Stimulated activated CD8-positive, alpha-beta memory T cell treated with anti-CD3 and anti-CD28 coated beads, Interleukin-4, amount 100 ng/mL, for 48 hours (primary cell): ENCODE data around the gene GRIP2.

ENCODE experiments used
- DNase-seq: peaks from one replicate; pipeline ENCODE4 v3.0.0-alpha.2; 2020

The GRIP2 gene

DNA sequence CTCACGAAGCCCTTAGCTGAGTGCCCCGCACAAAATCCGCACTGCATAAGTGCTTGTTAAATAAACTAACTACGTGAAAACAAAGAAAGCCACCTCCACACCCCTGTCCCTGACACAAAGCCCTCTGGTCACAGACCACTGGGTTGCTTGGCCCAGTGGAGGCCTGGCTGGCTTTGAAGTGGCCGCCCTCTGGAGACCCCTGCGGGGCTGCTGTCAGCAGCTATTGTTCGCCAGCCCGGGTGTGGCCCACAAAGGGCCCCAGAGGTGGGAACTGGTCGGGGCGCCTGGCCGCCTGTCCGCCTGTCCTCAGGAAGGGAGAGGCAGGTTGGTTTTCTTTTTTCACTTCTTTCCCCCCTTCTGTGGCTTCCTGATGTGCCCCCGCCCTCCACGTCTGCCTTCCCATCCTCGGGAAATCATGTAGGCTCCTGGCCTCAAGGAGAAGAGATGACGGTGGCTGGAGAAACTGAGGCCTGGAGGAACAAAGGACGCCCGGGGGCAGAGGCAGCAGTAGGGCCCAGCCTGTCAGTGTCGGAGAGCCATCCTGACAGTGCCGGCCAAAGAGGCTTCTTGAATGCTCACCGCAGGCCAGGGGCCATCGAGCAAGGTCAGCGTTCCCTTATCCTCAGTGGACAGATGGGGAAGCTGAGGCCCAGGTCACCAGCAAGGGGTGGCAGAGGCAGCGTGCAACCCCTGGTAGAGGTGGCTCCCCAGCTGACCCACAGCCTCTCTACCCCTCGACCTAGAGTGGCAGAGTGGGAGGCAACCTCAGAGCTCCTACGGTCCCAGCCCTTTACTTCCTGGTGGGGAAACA is 76.6 kb downstream of the GRIP2 start:
- no peak for DNase-seq

- peak; percentile 39 for DNase-seq
Measured at GRCh38 chr3:14462738-14463137, 77.4 kb downstream of the GRIP2 start.

DNA sequence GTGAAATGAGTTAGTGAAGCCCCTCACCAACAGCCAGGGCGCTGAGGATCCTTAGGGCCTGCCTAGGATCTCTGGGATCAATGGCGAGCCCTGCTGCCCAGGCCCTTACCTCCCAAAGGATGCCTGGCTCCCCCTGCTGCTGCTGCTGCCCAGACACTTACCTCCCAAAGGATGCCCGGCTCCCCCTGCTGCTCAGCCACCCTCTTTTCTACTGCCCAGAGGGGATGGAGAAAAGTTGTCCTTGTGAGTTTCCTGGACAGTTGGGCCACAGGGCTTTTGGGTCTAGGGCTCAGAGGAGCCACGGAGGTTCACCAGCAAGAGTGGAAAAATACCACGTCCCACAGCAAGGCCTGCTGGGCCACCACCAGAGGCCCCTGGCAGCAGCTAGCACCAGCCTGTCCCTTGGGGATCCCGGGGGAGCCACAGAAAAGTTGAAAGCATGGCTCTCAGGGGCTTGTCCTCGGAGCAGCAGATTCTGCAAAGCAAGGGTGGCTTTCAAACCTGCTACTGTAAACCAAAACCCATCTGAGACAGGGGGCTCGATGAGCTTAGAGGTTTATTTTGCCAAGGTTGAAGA is 78.3 kb downstream of the GRIP2 start:
- peak; percentile 39 for DNase-seq

DNA sequence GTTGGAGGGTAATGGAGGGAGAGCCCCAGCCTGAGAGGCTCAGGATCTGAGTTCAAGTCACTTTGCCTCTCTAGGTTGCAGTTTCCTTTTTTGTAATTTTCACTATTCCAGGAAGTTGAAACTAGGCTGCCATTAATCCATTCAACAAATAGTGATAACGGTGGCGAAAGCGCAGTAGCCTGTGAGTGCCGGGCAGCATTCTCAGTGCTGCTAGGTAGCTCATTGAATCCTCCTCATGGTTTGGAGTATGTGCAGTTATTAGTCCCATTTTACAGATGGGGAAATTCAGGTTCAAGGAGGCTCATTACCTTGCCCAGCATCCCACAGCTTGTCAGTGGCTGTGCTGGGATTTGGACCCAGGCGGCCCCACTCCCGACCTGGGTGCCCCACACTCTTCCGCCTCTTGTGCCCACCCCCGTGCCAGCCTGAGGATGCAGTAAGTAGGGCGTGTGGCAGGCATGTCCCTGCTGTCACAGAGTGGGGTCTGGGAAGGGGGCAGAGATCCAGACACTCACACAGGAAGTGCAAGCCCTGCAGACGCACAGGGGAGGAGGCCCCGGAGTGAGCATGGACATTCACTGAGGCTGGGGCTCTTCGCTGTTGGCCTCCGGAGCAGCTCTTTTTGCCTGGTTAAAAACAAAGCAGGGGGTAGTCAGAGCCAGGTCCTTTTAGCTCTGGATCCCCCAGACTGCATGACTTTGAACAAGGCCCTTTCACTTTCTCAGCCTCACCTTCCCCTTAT is 79.0 kb downstream of the GRIP2 start:
- DNase-seq: no peak

DNA sequence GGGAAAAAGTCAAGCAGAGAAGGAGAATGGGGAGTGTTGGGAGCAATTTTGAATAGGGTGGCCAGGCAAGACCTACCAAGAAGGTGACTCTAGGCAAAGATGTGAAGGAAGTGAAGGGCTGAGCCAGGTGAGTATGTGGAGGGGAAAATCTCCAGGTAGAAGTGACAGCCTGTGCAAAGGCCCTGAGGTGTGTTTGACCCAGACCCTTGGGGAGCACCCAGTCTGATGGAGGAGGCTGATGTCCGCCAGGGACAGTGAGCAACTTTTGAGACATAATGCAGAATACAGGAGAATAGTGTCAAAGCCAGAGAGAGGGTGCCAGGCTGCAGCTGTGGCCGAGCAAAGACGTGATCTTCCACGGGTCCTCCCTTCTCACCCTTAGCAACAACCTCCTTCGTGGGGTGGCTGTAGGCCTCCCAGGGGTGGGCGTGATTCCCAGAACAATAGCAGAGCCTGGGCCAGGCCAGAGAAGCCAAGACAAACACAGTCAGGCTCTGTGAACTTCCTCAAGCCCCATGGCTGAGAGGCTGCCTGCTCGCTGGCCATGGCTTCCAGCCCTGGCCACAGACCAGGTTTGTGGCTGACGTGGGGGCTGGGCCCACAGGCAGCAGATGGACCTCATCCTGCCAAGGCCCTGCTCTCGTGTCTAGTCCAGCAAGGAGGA is 79.7 kb downstream of the GRIP2 start:
- no peak for DNase-seq

DNA sequence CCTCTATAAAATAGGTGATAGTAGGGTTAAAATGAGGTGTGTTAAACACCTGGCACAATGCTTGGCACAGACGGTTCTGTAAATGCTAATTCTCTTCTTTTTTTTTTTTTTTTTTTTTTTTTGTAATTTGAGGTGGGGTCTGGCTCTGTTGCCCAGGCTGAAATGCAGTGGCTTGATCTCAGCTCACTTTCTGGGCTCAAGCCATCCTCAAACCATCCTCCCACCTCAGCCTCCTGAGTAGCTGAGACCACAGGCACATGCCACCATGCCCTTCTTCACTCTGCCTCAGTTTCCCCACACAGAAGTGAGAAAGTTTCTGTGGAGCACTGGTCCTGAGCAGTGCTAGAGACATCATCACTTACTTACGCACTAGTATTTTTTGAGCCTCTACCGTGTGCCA is 80.4 kb downstream of the GRIP2 start:
- no peak for DNase-seq

- no peak for DNase-seq
Measured at GRCh38 chr3:14459384-14459783, 80.8 kb downstream of the GRIP2 start.

GRCh38 chr3:14458434-14459275 is 81.5 kb downstream of the GRIP2 start:
- DNase-seq: no peak

DNA sequence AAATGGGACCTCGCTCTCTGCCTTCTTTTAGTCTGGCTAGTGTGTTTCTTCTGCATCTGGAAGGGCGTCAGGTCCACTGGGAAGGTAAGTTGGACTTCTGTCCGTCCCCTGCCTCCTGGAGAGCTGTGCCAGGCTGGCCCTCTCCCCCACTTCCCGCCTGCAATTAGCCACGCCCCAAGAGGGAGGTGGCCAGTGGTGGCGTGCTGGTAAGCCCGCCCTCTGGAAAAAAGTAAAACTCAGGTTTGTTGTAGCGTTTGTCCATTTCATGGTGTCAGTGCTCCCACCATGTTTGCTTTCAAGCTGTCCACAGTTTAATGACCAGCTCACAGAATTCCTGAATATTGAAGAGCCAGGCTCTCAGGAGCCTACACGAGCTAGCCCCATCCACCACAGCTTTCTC is 82.1 kb downstream of the GRIP2 start:
- no peak for DNase-seq

GRCh38 chr3:14457481-14457880 is 82.7 kb downstream of the GRIP2 start:
- DNase-seq: no peak

DNA sequence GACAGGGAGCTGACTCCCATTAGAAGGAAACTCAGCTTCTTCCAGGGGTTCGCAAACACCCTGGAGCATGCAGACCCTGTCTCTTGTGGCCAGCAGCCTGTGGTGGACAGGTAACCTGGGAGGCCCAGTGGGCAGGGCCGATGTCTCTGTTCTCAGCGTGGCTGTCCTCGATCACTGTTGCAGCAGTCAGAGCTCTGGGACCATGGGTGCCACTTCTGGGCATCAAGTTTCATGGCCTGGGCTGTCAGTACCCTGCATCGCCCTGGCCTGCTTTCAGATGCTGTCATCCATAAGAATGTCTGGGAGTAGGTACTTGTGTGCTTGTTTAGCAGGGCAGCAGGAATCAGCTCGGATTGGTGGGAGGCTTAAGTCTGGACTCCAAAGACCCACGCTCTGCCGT is 83.3 kb downstream of the GRIP2 start:
- DNase-seq: no peak

DNA sequence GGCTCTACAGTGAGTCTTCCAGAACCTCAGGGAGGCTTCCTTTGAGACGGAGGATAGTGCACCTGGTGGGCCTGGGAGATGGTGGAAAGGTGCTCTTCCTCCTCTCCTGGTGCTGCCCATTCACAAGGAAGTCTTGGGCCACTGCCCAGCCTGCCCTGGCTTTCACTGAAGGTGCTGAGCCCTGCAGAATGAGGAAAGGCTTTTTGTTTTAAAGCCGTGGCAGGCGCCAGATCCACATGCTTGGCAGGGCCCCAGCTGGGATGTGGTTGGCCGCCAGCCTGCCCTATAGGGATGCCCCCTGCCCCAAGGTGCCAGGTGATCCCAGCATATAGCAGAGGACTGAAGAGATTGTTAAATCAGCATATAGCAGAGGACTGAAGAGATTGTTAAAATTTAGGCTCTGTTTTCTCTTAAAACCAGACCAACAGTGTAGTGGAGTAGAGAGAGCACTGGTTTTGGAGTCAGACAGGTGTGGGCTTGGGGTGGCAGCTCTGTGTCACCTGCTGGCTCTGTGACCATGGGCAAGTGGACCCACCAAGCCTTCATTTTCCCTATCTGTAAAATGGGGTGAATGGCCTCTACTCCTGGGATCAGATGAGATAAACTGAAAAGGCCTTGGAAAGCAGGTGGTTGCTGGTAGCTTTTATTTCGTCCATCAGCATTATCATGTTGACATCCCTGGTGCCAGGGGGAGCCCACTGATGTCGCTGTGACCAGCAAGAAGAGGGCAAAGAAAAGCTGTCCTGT is 84.4 kb downstream of the GRIP2 start:
- DNase-seq: no peak

- DNase-seq: no peak
Measured at GRCh38 chr3:14454639-14455310, 85.4 kb downstream of the GRIP2 start.

DNA sequence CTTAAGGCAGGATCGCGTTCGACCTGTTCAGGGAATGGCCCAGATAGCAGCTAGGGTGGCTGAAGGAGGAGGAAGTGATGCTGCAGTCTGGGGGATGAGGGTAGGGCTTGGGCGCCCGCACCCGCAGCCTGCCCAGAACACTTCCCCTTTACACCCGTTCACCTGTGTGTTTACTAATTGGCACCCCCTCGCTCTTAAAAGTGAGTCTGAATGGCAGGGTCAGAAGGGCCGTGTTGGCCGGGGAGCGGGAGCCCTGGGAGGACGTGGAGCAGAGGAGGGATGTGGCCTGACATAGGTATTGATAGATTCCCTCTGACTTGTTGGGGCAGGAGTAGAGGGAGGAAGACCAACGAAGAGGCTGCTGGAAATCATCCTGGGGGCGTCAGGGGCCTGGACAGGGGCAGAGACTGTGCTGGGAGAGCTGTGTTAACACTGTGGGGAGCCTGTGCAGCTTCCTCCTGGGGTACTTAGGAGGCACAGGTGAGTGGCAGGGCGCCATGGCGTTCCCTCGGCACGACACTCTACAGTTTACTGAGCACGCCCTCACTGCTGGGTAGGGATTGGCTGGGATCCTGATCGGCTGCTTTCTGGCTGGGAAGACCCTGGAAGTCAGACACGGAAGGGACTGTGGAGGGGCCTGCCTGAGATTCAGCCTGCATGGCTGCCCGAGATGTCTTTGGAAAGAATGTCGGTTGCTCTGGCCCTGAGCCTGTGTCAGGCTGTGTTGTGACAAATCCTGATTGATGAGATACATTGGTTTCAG is 86.1 kb downstream of the GRIP2 start:
- DNase-seq: no peak

GRCh38 chr3:14452740-14453710 is 87.1 kb downstream of the GRIP2 start:
- no peak for DNase-seq

GRCh38 chr3:14451844-14452739 is 88.0 kb downstream of the GRIP2 start:
- DNase-seq: no peak

- no peak for DNase-seq
Measured at GRCh38 chr3:14450922-14451606, 89.1 kb downstream of the GRIP2 start.
